Neural cell (in vitro differentiated cells): ENCODE results near the gene ALDH16A1. TPM values are rescaled to one million over a fixed set of nuclear protein-coding genes. Genes with fewer than 3 reads are reported as not detected.
"Not testable (repeated sequence)": the region's sequence is repeated elsewhere in the genome, so short reads cannot be mapped to it uniquely, and the experiment has no call there.

Source experiments
- H2AFZ ChIP-seq: fragments of 200-600, 300-800 bp; sonication (generic), shearing (Covaris generic); 2 replicates; pipeline ENCODE4 v1.6.0; 2014; ENCODE audit warnings: low read depth, mild to moderate bottlenecking, antibody characterized with exemption, low read length, moderate library complexity
- H3F3A ChIP-seq: fragments of 200-600 bp; shearing (Covaris generic); 2 replicates; pipeline ENCODE4 v1.6.1; 2016; ENCODE audit warnings: mild to moderate bottlenecking, moderate library complexity, mixed read lengths, antibody characterized with exemption, low read length; ENCODE audit not compliant: insufficient read depth, poor library complexity, severe bottlenecking
- H3K27ac ChIP-seq: fragments of 200-600, 300-800 bp; sonication (generic), shearing (Covaris generic); 2 replicates; pipeline ENCODE4 v1.5.1; 2014; ENCODE audit warnings: mild to moderate bottlenecking, low read length, moderate library complexity
- H3K27me3 ChIP-seq: fragments of 300-800, 200-600 bp; sonication (generic), shearing (Covaris generic); 2 replicates; pipeline ENCODE4 v1.6.0; 2014; ENCODE audit warnings: mild to moderate bottlenecking, low read depth, low read length, moderate library complexity; ENCODE audit not compliant: insufficient read depth
- H3K36me3 ChIP-seq: fragments of 300-800, 200-600 bp; sonication (generic), shearing (Covaris generic); 2 replicates; pipeline ENCODE4 v1.5.1; 2014; ENCODE audit warnings: mild to moderate bottlenecking, antibody characterized with exemption, low read length, moderate library complexity; ENCODE audit not compliant: insufficient read depth
- H3K4me2 ChIP-seq: fragments of 300-800, 200-600 bp; sonication (generic), shearing (Covaris generic); 2 replicates; pipeline ENCODE4 v1.6.0; 2014; ENCODE audit warnings: mild to moderate bottlenecking, low read length
- H3K4me3 ChIP-seq: fragments of 300-800, 200-600 bp; sonication (generic), shearing (Covaris generic); 2 replicates; pipeline ENCODE4 v1.5.1; 2014; ENCODE audit warnings: mild to moderate bottlenecking, low read length, moderate library complexity
- H3K79me2 ChIP-seq: fragments of 200-600 bp; shearing (Covaris generic); replicated peaks from 2 replicates; pipeline ENCODE4 v1.6.0; 2014; ENCODE audit warnings: mild to moderate bottlenecking, low read length, moderate library complexity; ENCODE audit not compliant: insufficient read depth
- H3K9ac ChIP-seq: fragments of 300-800, 200-600 bp; sonication (generic), shearing (Covaris generic); 2 replicates; pipeline ENCODE4 v1.6.1; 2016; ENCODE audit warnings: mild to moderate bottlenecking, low read length, mixed read lengths
- H3K9me2 ChIP-seq: fragments of 200-600 bp; shearing (Covaris generic); 2 replicates; pipeline ENCODE4 v1.6.1; 2016; ENCODE audit warnings: mild to moderate bottlenecking, low read length, mixed read lengths; ENCODE audit not compliant: insufficient read depth
- H3K9me3 ChIP-seq: fragments of 200-600, 300-800 bp; sonication (generic), shearing (Covaris generic); 2 replicates; pipeline ENCODE4 v1.6.1; 2016; ENCODE audit warnings: mild to moderate bottlenecking, mixed run types, low read length, moderate library complexity, mixed read lengths
- H4K20me1 ChIP-seq: fragments of 200-600 bp; shearing (Covaris generic); 2 replicates; pipeline ENCODE4 v1.6.1; 2016; ENCODE audit warnings: mild to moderate bottlenecking, mixed run types; ENCODE audit not compliant: insufficient read depth
- EP300 ChIP-seq: fragments of 450-650 bp; conservative IDR thresholded peaks from 2 replicates; pipeline ENCODE4 v1.6.1; 2014; ENCODE audit warnings: antibody characterized with exemption, mild to moderate bottlenecking, moderate library complexity; ENCODE audit not compliant: poor library complexity, severe bottlenecking
- EZH2 ChIP-seq: fragments of 200-600, 300-800 bp; shearing (Covaris generic), sonication (generic); IDR thresholded peaks from 2 replicates; pipeline ENCODE4 v1.6.1; 2014; ENCODE audit warnings: antibody characterized with exemption, low read length, borderline replicate concordance, mild to moderate bottlenecking; ENCODE audit not compliant: insufficient read depth, poor library complexity, severe bottlenecking
- MXI1 ChIP-seq: fragments of 450-650 bp; conservative IDR thresholded peaks from 2 replicates; pipeline ENCODE4 v1.6.1; 2014; ENCODE audit warnings: antibody characterized with exemption, mild to moderate bottlenecking; ENCODE audit not compliant: poor library complexity, severe bottlenecking
- POLR2AphosphoS5 ChIP-seq: IDR thresholded peaks from 2 replicates; pipeline ENCODE4 v1.6.1; 2012
- RAD21 ChIP-seq: fragments of 450-650 bp; conservative IDR thresholded peaks from 2 replicates; pipeline ENCODE4 v1.6.1; 2014; ENCODE audit warnings: antibody characterized with exemption, mild to moderate bottlenecking, moderate library complexity
- SMC3 ChIP-seq: fragments of 450-650 bp; conservative IDR thresholded peaks from 2 replicates; pipeline ENCODE4 v1.6.1; 2014; ENCODE audit warnings: antibody characterized with exemption, mild to moderate bottlenecking, moderate library complexity; ENCODE audit not compliant: poor library complexity
- TAF1 ChIP-seq: IDR thresholded peaks from 2 replicates; pipeline ENCODE4 v1.6.1; 2012; ENCODE audit warnings: low read depth
- polyA plus RNA-seq: library from polyadenylated mRNA; depleted of rRNA; stranded (reverse); fragments of >200 nt; gene quantifications from 2 replicates; pipeline ENCODE4 v1.2.3, GENCODE V29; 2014
- TF ChIP-seq, protein P1 (sequence below): fragments of 450-650 bp; IDR thresholded peaks from 2 replicates; pipeline ENCODE4 v1.5.1; 2014; ENCODE audit warnings: antibody characterized with exemption, mild to moderate bottlenecking, moderate library complexity; ENCODE audit not compliant: poor library complexity, severe bottlenecking
- TF ChIP-seq, protein P2 (sequence below): IDR thresholded peaks from 2 replicates; pipeline ENCODE4 v1.6.1; 2012; ENCODE audit warnings: borderline replicate concordance

ALDH16A1 gene
- polyA plus RNA-seq, 1 donor from 2014 or later = 13.5 TPM

DNA sequence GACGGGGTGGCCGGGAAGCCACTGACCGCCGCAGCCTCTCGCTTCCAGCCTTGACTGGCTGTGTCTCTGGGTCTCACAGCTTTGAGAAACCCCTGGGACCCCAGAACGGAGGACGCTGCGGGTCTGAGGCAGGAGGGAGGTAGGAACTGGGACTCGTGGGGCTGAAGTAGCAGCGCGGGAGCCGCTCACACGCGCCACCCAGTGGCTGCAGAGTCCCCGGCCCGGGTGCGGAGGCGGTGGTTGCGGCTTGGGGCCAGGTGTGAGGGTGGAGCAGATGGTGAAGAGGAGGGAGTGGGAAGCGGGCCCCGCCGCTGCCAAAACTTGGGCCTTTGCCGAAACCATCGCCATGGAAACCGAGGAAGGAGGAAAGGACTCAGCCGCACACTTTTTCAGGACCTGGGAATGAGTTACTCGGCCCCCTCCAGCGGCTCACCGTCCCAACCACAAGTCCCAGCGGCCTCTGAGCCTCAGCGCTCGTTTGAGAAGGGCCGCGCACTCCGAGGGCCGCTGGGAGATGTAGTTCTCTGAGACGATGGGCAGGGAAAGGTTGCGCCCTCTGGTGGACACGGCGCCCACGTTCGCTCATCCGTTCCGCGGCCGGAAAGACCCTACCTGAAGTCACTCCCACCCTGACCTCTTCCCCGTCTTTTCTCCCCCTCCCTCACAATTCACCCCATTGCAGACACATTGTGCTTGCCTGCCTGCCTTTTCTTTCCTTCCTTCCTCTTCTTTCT is 9.5 kb upstream of the ALDH16A1 start:
- Histone ChIP-seq H3K9me3 (no peaks in the 10 kb centered on the region), H3K4me3 (peak overlapping the region; percentile 77), H2AFZ (peak overlapping the region; percentile 40), H3K27me3 (peaks cover 47% of the 10 kb centered on the region), H3F3A (no peaks in the 10 kb centered on the region), H4K20me1 (no peaks in the 10 kb centered on the region), H3K36me3 (no peaks in the 10 kb centered on the region), H3K4me2 (peak overlapping the region; percentile 23), H3K9ac (peak overlapping the region; percentile 33), H3K9me2 (no peaks in the 10 kb centered on the region), H3K27ac (no peak overlapping the region), H3K79me2 (no peaks in the 10 kb centered on the region)
- TF ChIP-seq EP300 (no peak), RAD21 (peak; percentile 89), SMC3 (peak; percentile 99), EZH2 (no peak), TAF1 (peak; percentile 61), POLR2AphosphoS5 (no peak), MXI1 (peak; percentile 81)
- TF ChIP-seq, protein P1, sequence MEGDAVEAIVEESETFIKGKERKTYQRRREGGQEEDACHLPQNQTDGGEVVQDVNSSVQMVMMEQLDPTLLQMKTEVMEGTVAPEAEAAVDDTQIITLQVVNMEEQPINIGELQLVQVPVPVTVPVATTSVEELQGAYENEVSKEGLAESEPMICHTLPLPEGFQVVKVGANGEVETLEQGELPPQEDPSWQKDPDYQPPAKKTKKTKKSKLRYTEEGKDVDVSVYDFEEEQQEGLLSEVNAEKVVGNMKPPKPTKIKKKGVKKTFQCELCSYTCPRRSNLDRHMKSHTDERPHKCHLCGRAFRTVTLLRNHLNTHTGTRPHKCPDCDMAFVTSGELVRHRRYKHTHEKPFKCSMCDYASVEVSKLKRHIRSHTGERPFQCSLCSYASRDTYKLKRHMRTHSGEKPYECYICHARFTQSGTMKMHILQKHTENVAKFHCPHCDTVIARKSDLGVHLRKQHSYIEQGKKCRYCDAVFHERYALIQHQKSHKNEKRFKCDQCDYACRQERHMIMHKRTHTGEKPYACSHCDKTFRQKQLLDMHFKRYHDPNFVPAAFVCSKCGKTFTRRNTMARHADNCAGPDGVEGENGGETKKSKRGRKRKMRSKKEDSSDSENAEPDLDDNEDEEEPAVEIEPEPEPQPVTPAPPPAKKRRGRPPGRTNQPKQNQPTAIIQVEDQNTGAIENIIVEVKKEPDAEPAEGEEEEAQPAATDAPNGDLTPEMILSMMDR = peak; percentile 100
- TF ChIP-seq, protein P2, sequence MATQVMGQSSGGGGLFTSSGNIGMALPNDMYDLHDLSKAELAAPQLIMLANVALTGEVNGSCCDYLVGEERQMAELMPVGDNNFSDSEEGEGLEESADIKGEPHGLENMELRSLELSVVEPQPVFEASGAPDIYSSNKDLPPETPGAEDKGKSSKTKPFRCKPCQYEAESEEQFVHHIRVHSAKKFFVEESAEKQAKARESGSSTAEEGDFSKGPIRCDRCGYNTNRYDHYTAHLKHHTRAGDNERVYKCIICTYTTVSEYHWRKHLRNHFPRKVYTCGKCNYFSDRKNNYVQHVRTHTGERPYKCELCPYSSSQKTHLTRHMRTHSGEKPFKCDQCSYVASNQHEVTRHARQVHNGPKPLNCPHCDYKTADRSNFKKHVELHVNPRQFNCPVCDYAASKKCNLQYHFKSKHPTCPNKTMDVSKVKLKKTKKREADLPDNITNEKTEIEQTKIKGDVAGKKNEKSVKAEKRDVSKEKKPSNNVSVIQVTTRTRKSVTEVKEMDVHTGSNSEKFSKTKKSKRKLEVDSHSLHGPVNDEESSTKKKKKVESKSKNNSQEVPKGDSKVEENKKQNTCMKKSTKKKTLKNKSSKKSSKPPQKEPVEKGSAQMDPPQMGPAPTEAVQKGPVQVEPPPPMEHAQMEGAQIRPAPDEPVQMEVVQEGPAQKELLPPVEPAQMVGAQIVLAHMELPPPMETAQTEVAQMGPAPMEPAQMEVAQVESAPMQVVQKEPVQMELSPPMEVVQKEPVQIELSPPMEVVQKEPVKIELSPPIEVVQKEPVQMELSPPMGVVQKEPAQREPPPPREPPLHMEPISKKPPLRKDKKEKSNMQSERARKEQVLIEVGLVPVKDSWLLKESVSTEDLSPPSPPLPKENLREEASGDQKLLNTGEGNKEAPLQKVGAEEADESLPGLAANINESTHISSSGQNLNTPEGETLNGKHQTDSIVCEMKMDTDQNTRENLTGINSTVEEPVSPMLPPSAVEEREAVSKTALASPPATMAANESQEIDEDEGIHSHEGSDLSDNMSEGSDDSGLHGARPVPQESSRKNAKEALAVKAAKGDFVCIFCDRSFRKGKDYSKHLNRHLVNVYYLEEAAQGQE = peak; percentile 38

DNA sequence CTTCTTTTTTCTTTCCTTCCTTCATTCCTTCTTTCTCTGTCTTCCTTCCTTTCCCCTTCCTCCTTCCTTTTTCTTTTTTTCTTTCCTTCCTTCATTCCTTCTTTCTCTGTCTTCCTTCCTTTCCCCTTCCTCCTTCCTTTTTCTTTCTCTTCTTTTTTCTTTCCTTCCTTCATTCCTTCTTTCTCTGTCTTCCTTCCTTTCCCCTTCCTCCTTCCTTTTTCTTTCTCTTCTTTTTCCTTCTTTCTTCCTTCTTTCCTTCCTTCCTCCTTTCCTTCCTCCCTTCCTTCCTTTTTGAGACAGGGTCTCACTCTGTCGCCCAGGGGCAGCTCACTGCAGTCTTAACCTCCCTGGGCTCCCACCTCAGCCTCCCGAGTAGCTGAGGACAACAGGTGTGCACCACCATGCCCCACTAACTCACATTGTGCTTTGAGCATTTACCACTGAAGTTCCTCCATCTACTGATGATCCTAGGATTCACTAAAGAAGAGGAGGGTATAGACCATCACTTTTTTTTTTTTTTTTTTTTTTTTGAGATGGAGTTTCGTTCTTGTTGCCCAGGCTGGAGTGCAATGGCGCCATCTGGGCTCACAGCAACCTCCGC is 8.8 kb upstream of the ALDH16A1 start:
- H3F3A ChIP-seq, H3K9me3 ChIP-seq, H3K36me3 ChIP-seq, H3K9me2 ChIP-seq, H3K4me2 ChIP-seq, H3K79me2 ChIP-seq, H2AFZ ChIP-seq, H3K27ac ChIP-seq, H4K20me1 ChIP-seq, H3K9ac ChIP-seq, H3K4me3 ChIP-seq: not testable (repeated sequence)
- peaks cover 40% of the 10 kb centered on the region for H3K27me3 ChIP-seq
